ENCODE results near the gene GPSM3. TPM values are rescaled to one million over a fixed set of nuclear protein-coding genes. Genes with fewer than 3 reads are reported as not detected.

The GPSM3 gene
- total and polyA plus RNA-seq, 2 experiments from 2014 or later: 5.4 to 7.3 TPM

DNA sequence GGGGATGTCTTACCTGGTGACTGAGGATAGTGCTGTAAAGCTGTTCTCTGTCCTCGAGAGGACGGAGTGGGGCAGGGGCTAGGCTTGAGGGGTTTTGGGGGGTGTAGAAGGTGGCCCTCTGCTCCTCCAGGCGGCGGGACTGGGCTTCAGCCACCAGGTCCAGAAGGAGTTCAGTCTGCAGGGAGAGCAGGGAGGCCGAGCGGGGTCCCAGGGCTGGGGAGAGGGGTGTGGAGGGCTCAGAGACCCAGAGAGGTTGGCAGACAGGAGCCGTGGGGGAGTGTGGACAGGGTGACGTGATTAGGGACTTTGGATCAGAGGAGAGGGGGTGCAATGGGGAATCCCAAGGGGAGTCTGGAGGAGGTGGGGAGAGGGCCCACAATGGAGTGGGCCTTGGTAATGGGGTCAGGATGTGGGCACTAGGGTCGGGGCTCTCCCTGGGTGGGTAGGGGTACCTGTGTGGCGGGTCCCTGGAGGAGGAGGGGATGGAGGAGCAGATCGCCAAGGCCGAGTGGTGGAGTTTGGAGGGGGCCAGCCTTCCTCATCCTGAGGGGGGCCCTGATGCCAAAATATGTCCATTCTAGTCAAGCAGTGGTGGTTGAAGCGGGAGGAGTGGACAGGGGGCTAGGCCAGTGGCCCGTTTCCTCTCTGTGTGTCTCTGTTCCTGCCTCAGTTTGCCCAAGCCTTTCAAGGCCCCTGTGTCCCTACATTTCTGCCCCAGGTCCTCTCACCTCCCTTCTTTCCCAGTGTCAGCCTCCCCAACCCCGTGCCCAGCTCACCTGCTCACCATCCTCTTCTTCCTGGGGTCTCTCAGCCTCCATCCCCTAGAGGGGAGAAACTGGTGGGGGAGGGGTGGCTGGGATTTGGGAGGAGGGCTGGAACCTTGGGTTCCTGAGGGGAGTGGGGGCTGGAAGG lies 491 bp downstream of the GPSM3 start:
- Histone ChIP-seq H2AFZ (peak overlapping the region; percentile 77), H3F3A (ENCODE audit: insufficient read depth) (peaks cover 23% of the 10 kb centered on the region), H3K9me3 (ENCODE audit: low read depth) (no peaks in the 10 kb centered on the region), H3K4me2 (ENCODE audit: unreplicated experiment) (peak overlapping the region; percentile 31), H3K27me3 (replicated peaks; ENCODE audit: insufficient read depth) (no peaks in the 10 kb centered on the region), H3K36me3 (ENCODE audit: low read depth) (peaks cover 3% of the 10 kb centered on the region; the same call in 1 of the 2 replicates), H3K79me2 (ENCODE audit: insufficient read depth) (peaks cover 36% of the 10 kb centered on the region), H3K9me2 (ENCODE audit: insufficient read depth) (no peaks in the 10 kb centered on the region), H4K20me1 (ENCODE audit: insufficient read depth) (no peaks in the 10 kb centered on the region), H3K27ac (peak overlapping the region; percentile 24; the same call in 1 of the 2 replicates), H3K4me1 (ENCODE audit: insufficient read depth) (peaks cover 26% of the 10 kb centered on the region), H3K4me3 (no peak overlapping the region), H3K9ac (peak overlapping the region; percentile 46; the same call in 1 of the 2 replicates)
- TF ChIP-seq EZH2 (IDR thresholded peaks at IDR 0.05; ENCODE audit: insufficient read depth, poor library complexity, severe bottlenecking): no peak
- TF ChIP-seq EZH2phosphoT487 (IDR thresholded peaks at IDR 0.05; ENCODE audit: insufficient read depth, low read depth): no peak
- WGBS, 2 experiments (ENCODE audit: low coverage in 1 of 2, low lambda C conversion rate in 2 of 2, missing lambda C conversion rate in 2 of 2): 77 to 80% methylated on average over 8 to 15 of the region's 15 CpGs
- in situ Hi-C loops (cut with MboI): no loop called here
- DNase-seq: no peak

- peaks cover 32% of the 10 kb centered on the region for H3F3A ChIP-seq (ENCODE audit: insufficient read depth)
- no peak overlapping the region for H3K4me3 ChIP-seq
- no peak overlapping the region for H3K4me2 ChIP-seq (ENCODE audit: unreplicated experiment)
- no peak for TF ChIP-seq EZH2phosphoT487 (IDR thresholded peaks at IDR 0.05; ENCODE audit: insufficient read depth, low read depth)
- no peak for TF ChIP-seq EZH2 (IDR thresholded peaks at IDR 0.05; ENCODE audit: insufficient read depth, poor library complexity, severe bottlenecking)
- H3K36me3 ChIP-seq (ENCODE audit: low read depth): peaks cover 5% of the 10 kb centered on the region; the same call in 1 of the 2 replicates
- WGBS, 2 experiments (ENCODE audit: low coverage in 1 of 2, low lambda C conversion rate in 2 of 2, missing lambda C conversion rate in 2 of 2): 77 to 80% methylated on average over 8 of the region's 8 CpGs
- no peak for DNase-seq
- no peaks in the 10 kb centered on the region for H4K20me1 ChIP-seq (ENCODE audit: insufficient read depth)
- peak overlapping the region; percentile 77; the same call in 1 of the 2 replicates for H3K27ac ChIP-seq
- no peak overlapping the region for H2AFZ ChIP-seq
- H3K9me2 ChIP-seq (ENCODE audit: insufficient read depth): no peaks in the 10 kb centered on the region
- in situ Hi-C loops (cut with MboI): no loop called here
- H3K9me3 ChIP-seq (ENCODE audit: low read depth): no peaks in the 10 kb centered on the region
- peaks cover 42% of the 10 kb centered on the region for H3K79me2 ChIP-seq (ENCODE audit: insufficient read depth)
- H3K4me1 ChIP-seq (ENCODE audit: insufficient read depth): peaks cover 23% of the 10 kb centered on the region
- H3K27me3 ChIP-seq (replicated peaks; ENCODE audit: insufficient read depth): no peaks in the 10 kb centered on the region
- H3K9ac ChIP-seq: no peak overlapping the region
Observed at GRCh38 chr6:32190911-32191677, 1.3 kb downstream of the GPSM3 start.

GRCh38 chr6:32190054-32190851 lies 2.2 kb downstream of the GPSM3 start, which contains the start of gene PBX2:
Gene PBX2, minus strand, starts transcription at chr6:32190202. Its CDS starts 287 bp downstream, at chr6:32189915.
- in situ Hi-C loops (cut with MboI): no loop called here

More at GRCh38 chr6:32190054-32190851, 2.2 kb downstream of the GPSM3 start, which contains the start of gene PBX2:
- peak within 1 kb of the TSS; percentile 77 for H3K27ac ChIP-seq
- TF ChIP-seq EZH2phosphoT487 (IDR thresholded peaks at IDR 0.05; ENCODE audit: insufficient read depth, low read depth) (no peak), EZH2 (IDR thresholded peaks at IDR 0.05; ENCODE audit: insufficient read depth, poor library complexity, severe bottlenecking) (no peak)
- no peaks in the 10 kb centered on the region for H4K20me1 ChIP-seq (ENCODE audit: insufficient read depth)
- no peaks in the 10 kb centered on the region for H3K27me3 ChIP-seq (replicated peaks; ENCODE audit: insufficient read depth)
- H3K4me1 ChIP-seq (ENCODE audit: insufficient read depth): peaks cover 25% of the 10 kb centered on the region
- H3K36me3 ChIP-seq (ENCODE audit: low read depth): peaks cover 5% of the 10 kb centered on the region; the same call in 1 of the 2 replicates
- H3K9ac ChIP-seq: peak within 1 kb of the TSS; percentile 96
- H3F3A ChIP-seq (ENCODE audit: insufficient read depth): peaks cover 33% of the 10 kb centered on the region
- peak within 1 kb of the TSS; percentile 73 for H2AFZ ChIP-seq
- H3K79me2 ChIP-seq (ENCODE audit: insufficient read depth): peaks cover 42% of the 10 kb centered on the region
- H3K4me2 ChIP-seq (ENCODE audit: unreplicated experiment): peak within 1 kb of the TSS; percentile 94
- 2% methylated on average over 11 to 23 of the region's 23 CpGs for WGBS, 2 experiments (ENCODE audit: low coverage in 1 of 2, low lambda C conversion rate in 2 of 2, missing lambda C conversion rate in 2 of 2)
- DNase-seq: peak; percentile 87
- H3K9me3 ChIP-seq (ENCODE audit: low read depth): no peaks in the 10 kb centered on the region
- H3K9me2 ChIP-seq (ENCODE audit: insufficient read depth): no peaks in the 10 kb centered on the region
- peak within 1 kb of the TSS; percentile 96 for H3K4me3 ChIP-seq

Data from GM23248 (cell line).